Ascending aorta (tissue), 2 donors: ENCODE data around the gene SLC26A2. TPM values are rescaled to one million over a fixed set of nuclear protein-coding genes. Genes with fewer than 3 reads are reported as not detected.

ENCODE experiments used
- DNase-seq, 2 donors: peaks; one replicate each; pipeline ENCODE4 v3.0.0-alpha.2; 2019; ENCODE audit warnings: low spot score in 2 of 2
- H3K27ac ChIP-seq, 2 donors: fragments of 200-600 bp; sonication (generic); one replicate each; pipeline ENCODE4 v1.5.1; 2016 to 2017; ENCODE audit warnings: mild to moderate bottlenecking in 1 of 2
- H3K27me3 ChIP-seq: fragments of 200-600 bp; sonication (generic); one replicate; pipeline ENCODE4 v1.5.1; 2017
- H3K36me3 ChIP-seq, 2 donors: fragments of 200-600 bp; sonication (generic); one replicate each; pipeline ENCODE4 v1.5.1; 2016
- H3K4me1 ChIP-seq, 2 donors: fragments of 200-600 bp; sonication (generic); one replicate each; pipeline ENCODE4 v1.5.1; 2016 to 2017; ENCODE audit warnings: mild to moderate bottlenecking in 1 of 2
- H3K4me3 ChIP-seq, 2 donors: fragments of 200-600 bp; sonication (generic); one replicate each; pipeline ENCODE4 v1.5.1; 2016 to 2017; ENCODE audit warnings: mild to moderate bottlenecking in 1 of 2
- H3K9me3 ChIP-seq, 2 donors: fragments of 200-600 bp; sonication (generic); one replicate each; pipeline ENCODE4 v1.5.1; 2016
- intact Hi-C: fragments of 100-400 bp; cut with DNase I; formaldehyde crosslinking; loops from one replicate; pipeline ENCODE4 v1.15.1; 2023
- total RNA-seq: library from RNA; depleted of rRNA; stranded (reverse); fragments of >200 nt; gene quantifications from one replicate; pipeline ENCODE4 v1.1.0, GENCODE V29; 2016
- TF ChIP-seq, protein P1 (sequence below), 3 experiments: fragments of 200-600 bp in 2 of 3; fragments of 450-650 bp in 1 of 3; sonication (generic) in 2 of 3; IDR thresholded peaks; one replicate each; pipeline ENCODE4 v1.5.1; 2016 to 2019; ENCODE audit warnings: antibody characterized with exemption in 3 of 3, mild to moderate bottlenecking in 1 of 3, moderate library complexity in 1 of 3

The SLC26A2 gene
- total RNA-seq, 1 donor from 2014 or later = 6.9 TPM

GRCh38 chr5:149982505-149982904 is 21.9 kb downstream of the SLC26A2 start:
- intact Hi-C loops = no loop called here
- TF ChIP-seq, protein P1, sequence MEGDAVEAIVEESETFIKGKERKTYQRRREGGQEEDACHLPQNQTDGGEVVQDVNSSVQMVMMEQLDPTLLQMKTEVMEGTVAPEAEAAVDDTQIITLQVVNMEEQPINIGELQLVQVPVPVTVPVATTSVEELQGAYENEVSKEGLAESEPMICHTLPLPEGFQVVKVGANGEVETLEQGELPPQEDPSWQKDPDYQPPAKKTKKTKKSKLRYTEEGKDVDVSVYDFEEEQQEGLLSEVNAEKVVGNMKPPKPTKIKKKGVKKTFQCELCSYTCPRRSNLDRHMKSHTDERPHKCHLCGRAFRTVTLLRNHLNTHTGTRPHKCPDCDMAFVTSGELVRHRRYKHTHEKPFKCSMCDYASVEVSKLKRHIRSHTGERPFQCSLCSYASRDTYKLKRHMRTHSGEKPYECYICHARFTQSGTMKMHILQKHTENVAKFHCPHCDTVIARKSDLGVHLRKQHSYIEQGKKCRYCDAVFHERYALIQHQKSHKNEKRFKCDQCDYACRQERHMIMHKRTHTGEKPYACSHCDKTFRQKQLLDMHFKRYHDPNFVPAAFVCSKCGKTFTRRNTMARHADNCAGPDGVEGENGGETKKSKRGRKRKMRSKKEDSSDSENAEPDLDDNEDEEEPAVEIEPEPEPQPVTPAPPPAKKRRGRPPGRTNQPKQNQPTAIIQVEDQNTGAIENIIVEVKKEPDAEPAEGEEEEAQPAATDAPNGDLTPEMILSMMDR (IDR thresholded peaks at IDR 0.05) = no peak
- no peak overlapping the region for H3K4me3 ChIP-seq
- H3K36me3 ChIP-seq = peaks cover 38 to 49% of the 10 kb centered on the region in 2 donors
- no peaks in the 10 kb centered on the region for H3K27me3 ChIP-seq
- H3K4me1 ChIP-seq = no peaks in the 10 kb centered on the region
- no peak for DNase-seq
- no peak overlapping the region for H3K27ac ChIP-seq
- no peaks in the 10 kb centered on the region for H3K9me3 ChIP-seq

DNA sequence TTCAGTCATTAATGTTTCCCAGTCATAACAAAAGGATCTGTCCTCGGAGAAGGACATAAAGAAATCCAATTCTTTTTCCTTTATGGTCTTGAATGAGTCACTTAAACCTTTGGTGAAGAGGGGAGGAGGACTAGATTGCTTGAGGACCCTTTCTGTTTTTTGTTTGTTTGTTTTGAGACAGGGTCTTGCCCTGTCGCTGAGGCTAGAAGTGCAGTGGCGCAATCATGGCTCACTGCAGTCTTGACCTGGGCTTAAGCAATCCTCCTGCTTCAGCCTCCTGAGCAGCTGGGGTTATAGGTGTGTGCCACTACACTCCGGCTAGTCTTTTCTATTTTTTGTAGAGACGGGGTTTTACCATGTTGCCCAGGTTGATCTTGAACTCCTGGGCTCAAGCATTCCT is 27.6 kb downstream of the SLC26A2 start:
- no peak overlapping the region for H3K4me3 ChIP-seq
- DNase-seq = no peak
- peaks cover 7 to 8% of the 10 kb centered on the region in 2 donors for H3K36me3 ChIP-seq
- no peaks in the 10 kb centered on the region for H3K4me1 ChIP-seq
- TF ChIP-seq, protein P1 (IDR thresholded peaks at IDR 0.05) = no peak
- no peak overlapping the region for H3K27ac ChIP-seq
- intact Hi-C loops = no loop called here
- H3K27me3 ChIP-seq = no peaks in the 10 kb centered on the region
- H3K9me3 ChIP-seq = no peaks in the 10 kb centered on the region

DNA sequence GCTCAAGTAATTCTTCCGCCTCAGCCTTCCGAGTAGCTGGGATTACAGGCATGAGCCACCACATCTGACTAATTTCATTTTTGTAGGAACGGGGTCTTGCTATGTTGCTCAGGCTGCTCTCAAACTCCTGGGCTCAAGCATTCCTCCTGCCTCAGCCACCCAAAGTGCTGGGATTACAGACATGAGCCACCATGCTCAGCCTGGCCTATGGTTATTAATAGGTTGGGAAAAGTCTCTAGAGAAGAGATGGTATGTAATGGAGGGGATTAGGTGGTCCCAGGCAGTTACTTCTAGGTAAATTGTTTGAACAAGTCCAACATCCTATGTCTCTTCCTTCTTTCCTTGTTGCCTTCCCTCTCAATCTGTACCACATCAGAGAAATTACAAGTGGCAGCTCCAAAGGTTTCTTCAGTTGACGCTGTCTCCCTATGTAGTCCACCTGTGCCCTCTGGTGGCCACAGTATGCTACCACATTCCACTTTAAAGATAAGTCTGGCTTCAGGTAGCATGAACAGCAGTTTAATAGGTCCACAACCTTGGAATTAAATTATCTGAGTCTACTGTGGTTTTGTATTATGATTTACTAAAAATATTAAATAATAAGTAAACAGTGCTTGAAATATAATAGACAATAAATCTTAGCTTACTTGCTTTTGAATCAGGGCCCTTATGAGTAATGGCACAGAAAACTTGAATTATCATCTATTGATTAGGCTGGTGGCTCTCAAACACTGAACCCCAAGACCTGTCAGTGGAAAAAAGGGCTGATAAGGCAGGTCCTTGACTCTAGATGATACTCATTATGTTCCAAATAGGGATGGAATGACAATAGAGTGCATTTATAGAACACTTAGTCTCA is 30.2 kb downstream of the SLC26A2 start:
- Histone ChIP-seq H3K36me3 (peaks cover 0 to 3% of the 10 kb centered on the region in 2 donors), H3K27ac (no peak overlapping the region), H3K4me3 (no peak overlapping the region), H3K27me3 (no peaks in the 10 kb centered on the region), H3K4me1 (peaks cover 2 to 10% of the 10 kb centered on the region in 2 donors), H3K9me3 (no peaks in the 10 kb centered on the region)
- DNase-seq = peak in 1 of 2 donors; percentile 88
- intact Hi-C loops = loop anchor here (1.0 to 5.0 kb wide), 3 partner anchors 30 to 353 kb away; partner anchors contain the start of gene SLC26A2
- TF ChIP-seq, protein P1 (IDR thresholded peaks at IDR 0.05) = peak; percentile 88 to 96 (median 93)

- no peaks in the 10 kb centered on the region for H3K36me3 ChIP-seq
- H3K9me3 ChIP-seq = no peaks in the 10 kb centered on the region
- TF ChIP-seq, protein P1 (IDR thresholded peaks at IDR 0.05) = no peak
- H3K4me1 ChIP-seq = peaks cover 2 to 10% of the 10 kb centered on the region in 2 donors
- intact Hi-C loops = loop anchor here (5.0 kb wide), 1 partner anchor 356 kb away; no protein-coding TSS in a partner anchor
- no peak overlapping the region for H3K4me3 ChIP-seq
- H3K27ac ChIP-seq = peak overlapping the region; percentile 29 to 48
- no peaks in the 10 kb centered on the region for H3K27me3 ChIP-seq
- DNase-seq = no peak
Measured at GRCh38 chr5:149993471-149993870, 32.9 kb downstream of the SLC26A2 start.

GRCh38 chr5:149995385-149996204 is 35.0 kb downstream of the SLC26A2 start:
- peaks cover 6 to 21% of the 10 kb centered on the region in 2 donors for H3K4me1 ChIP-seq
- TF ChIP-seq, protein P1 (IDR thresholded peaks at IDR 0.05) = no peak
- H3K27ac ChIP-seq = peak overlapping the region; percentile 29 to 55
- H3K9me3 ChIP-seq = no peaks in the 10 kb centered on the region
- DNase-seq = no peak
- H3K4me3 ChIP-seq = no peak overlapping the region
- H3K27me3 ChIP-seq = no peaks in the 10 kb centered on the region
- H3K36me3 ChIP-seq = no peaks in the 10 kb centered on the region
- intact Hi-C loops = no loop called here
